Activated CD4-positive, alpha-beta memory T cell treated with anti-CD3 and anti-CD28 coated beads, Interleukin-2, amount 10 ng/mL, durations not matched to agents 7 days and 5 days (primary cell): ENCODE results near the gene NAALADL2. TPM values are rescaled to one million over a fixed set of nuclear protein-coding genes. Genes with fewer than 3 reads are reported as not detected.

Experiments
- CTCF ChIA-PET: fragments of 350-600 bp; sonication (Branson Sonifier 250); formaldehyde crosslinking; loops from one replicate; lab custom pipeline; 2021; ENCODE audit warnings: antibody characterized with exemption, inconsistent platforms; lab: Charles Lee
- POLR2A ChIA-PET: fragments of 350-600 bp; sonication (Branson Sonifier 250); formaldehyde crosslinking; loops from one replicate; lab custom pipeline; 2021; ENCODE audit warnings: antibody characterized with exemption; lab: Charles Lee
- DNase-seq: peaks from one replicate; pipeline ENCODE4 v3.0.0-alpha.2; 2020
- H3K27ac Mint-ChIP-seq: one replicate; pipeline ENCODE4 v1.8.0; 2021; ENCODE audit warnings: mild to moderate bottlenecking, mixed read lengths
- H3K27me3 Mint-ChIP-seq: one replicate; pipeline ENCODE4 v1.8.0; 2021; ENCODE audit warnings: mixed read lengths
- H3K36me3 Mint-ChIP-seq: one replicate; pipeline ENCODE4 v1.8.0; 2021; ENCODE audit warnings: low read depth, mixed read lengths
- H3K4me1 Mint-ChIP-seq: one replicate; pipeline ENCODE4 v1.8.0; 2021; ENCODE audit warnings: mixed read lengths
- H3K4me3 Mint-ChIP-seq: one replicate; pipeline ENCODE4 v1.8.0; 2021; ENCODE audit warnings: mild to moderate bottlenecking, mixed read lengths
- H3K9me3 Mint-ChIP-seq: one replicate; pipeline ENCODE4 v1.8.0; 2021; ENCODE audit warnings: mixed read lengths
- total RNA-seq, 2 experiments: library from RNA; stranded (reverse); gene quantifications; one replicate each; pipeline ENCODE4 v1.2.3, GENCODE V29; 2021

The NAALADL2 gene
- total RNA-seq, 2 experiments from 2014 or later, result not detected

- Mint-ChIP-seq H3K27me3 (no peaks in the 10 kb centered on the region), H3K27ac (no peak overlapping the region), H3K9me3 (no peaks in the 10 kb centered on the region), H3K4me3 (no peak overlapping the region), H3K36me3 (no peaks in the 10 kb centered on the region), H3K4me1 (no peaks in the 10 kb centered on the region)
- no peak for DNase-seq
- ChIA-PET CTCF (no interaction called here), POLR2A (no interaction called here)
These were observed 978.8 kb downstream of the NAALADL2 start for GRCh38 chr3:175837962-175838361.

GRCh38 chr3:175839366-175840005 lies 980.4 kb downstream of the NAALADL2 start:
- Mint-ChIP-seq H3K9me3 (no peaks in the 10 kb centered on the region), H3K27ac (no peak overlapping the region)

GRCh38 chr3:175851541-175851940 lies 992.4 kb downstream of the NAALADL2 start:
- Mint-ChIP-seq H3K9me3 (no peaks in the 10 kb centered on the region), H3K27me3 (no peaks in the 10 kb centered on the region), H3K4me3 (no peak overlapping the region), H3K27ac (no peak overlapping the region), H3K36me3 (no peaks in the 10 kb centered on the region), H3K4me1 (no peaks in the 10 kb centered on the region)
- CTCF ChIA-PET, result no interaction called here
- no peak for DNase-seq
- POLR2A ChIA-PET, result no interaction called here

More at GRCh38 chr3:175839366-175840005, 980.4 kb downstream of the NAALADL2 start:
- Mint-ChIP-seq H3K27me3 (no peaks in the 10 kb centered on the region), H3K4me1 (no peaks in the 10 kb centered on the region), H3K4me3 (no peak overlapping the region), H3K36me3 (no peaks in the 10 kb centered on the region)
- no peak for DNase-seq
- POLR2A ChIA-PET, result no interaction called here
- CTCF ChIA-PET, result no interaction called here

GRCh38 chr3:175852560-175852959 lies 993.4 kb downstream of the NAALADL2 start:
- CTCF ChIA-PET, result no interaction called here
- H3K36me3 Mint-ChIP-seq, result no peaks in the 10 kb centered on the region
- H3K4me1 Mint-ChIP-seq, result no peaks in the 10 kb centered on the region
- H3K4me3 Mint-ChIP-seq, result no peak overlapping the region
- no peak for DNase-seq
- no peaks in the 10 kb centered on the region for H3K27me3 Mint-ChIP-seq
- POLR2A ChIA-PET, result no interaction called here
- H3K27ac Mint-ChIP-seq, result no peak overlapping the region
- no peaks in the 10 kb centered on the region for H3K9me3 Mint-ChIP-seq

GRCh38 chr3:175857666-175858270 lies 998.6 kb downstream of the NAALADL2 start:
- no peak overlapping the region for H3K27ac Mint-ChIP-seq
- H3K27me3 Mint-ChIP-seq, result no peaks in the 10 kb centered on the region
- CTCF ChIA-PET, result no interaction called here
- no peak overlapping the region for H3K4me3 Mint-ChIP-seq
- POLR2A ChIA-PET, result no interaction called here
- no peaks in the 10 kb centered on the region for H3K4me1 Mint-ChIP-seq
- H3K9me3 Mint-ChIP-seq, result no peaks in the 10 kb centered on the region
- no peak for DNase-seq
- H3K36me3 Mint-ChIP-seq, result no peaks in the 10 kb centered on the region
